Smooth muscle cell (in vitro differentiated cells): ENCODE data around the gene LEMD3. TPM values are rescaled to one million over a fixed set of nuclear protein-coding genes. Genes with fewer than 3 reads are reported as not detected.

ENCODE experiments used
- DNase-seq: peaks from one replicate; lab custom pipeline; 2025; ENCODE audit not compliant: unreplicated experiment; lab: John Stamatoyannopoulos, UW
- H2AFZ ChIP-seq: fragments of 200-600 bp; sonication (generic); 2 replicates; pipeline ENCODE4 v1.6.0; 2016; ENCODE audit warnings: antibody characterized with exemption, low read depth, mild to moderate bottlenecking
- H3F3A ChIP-seq: fragments of 200-600 bp; sonication (generic); 2 replicates; pipeline ENCODE4 v1.6.0; 2017; ENCODE audit warnings: antibody characterized with exemption, low read depth
- H3K27ac ChIP-seq: fragments of 200-600 bp; sonication (generic); 2 replicates; pipeline ENCODE4 v1.5.1; 2016; ENCODE audit warnings: low read depth, mild to moderate bottlenecking
- H3K27me3 ChIP-seq: fragments of 200-600 bp; sonication (generic); 2 replicates; pipeline ENCODE4 v1.6.1; 2016; ENCODE audit warnings: low read depth, mild to moderate bottlenecking
- H3K36me3 ChIP-seq: fragments of 200-600 bp; sonication (generic); 2 replicates; pipeline ENCODE4 v1.5.1; 2016; ENCODE audit warnings: low read depth
- H3K4me1 ChIP-seq: fragments of 200-600 bp; sonication (generic); 2 replicates; pipeline ENCODE4 v1.5.1; 2016; ENCODE audit warnings: low read depth
- H3K4me2 ChIP-seq: fragments of 200-600 bp; sonication (generic); 2 replicates; pipeline ENCODE4 v1.6.0; 2016; ENCODE audit warnings: mild to moderate bottlenecking
- H3K4me3 ChIP-seq: fragments of 200-600 bp; sonication (generic); 2 replicates; pipeline ENCODE4 v1.5.1; 2016; ENCODE audit warnings: mild to moderate bottlenecking
- H3K79me2 ChIP-seq: fragments of 200-600 bp; sonication (generic); 2 replicates; pipeline ENCODE4 v1.6.0; 2016; ENCODE audit warnings: low read depth, mild to moderate bottlenecking
- H3K9ac ChIP-seq: fragments of 200-600 bp; sonication (generic); 2 replicates; pipeline ENCODE4 v1.6.0; 2016; ENCODE audit warnings: low read depth
- H3K9me3 ChIP-seq: fragments of 200-600 bp; sonication (generic); replicated peaks from 2 replicates; pipeline ENCODE4 v1.5.1; 2016; ENCODE audit warnings: low read depth
- H4K20me1 ChIP-seq: fragments of 200-600 bp; sonication (generic); 2 replicates; pipeline ENCODE4 v1.6.0; 2016; ENCODE audit warnings: low read depth
- WGBS: methylation state at CpG from one replicate; pipeline ENCODE4 v1.1.7; 2016; ENCODE audit warnings: low lambda C conversion rate; 5-methylcytosine and 5-hydroxymethylcytosine counted together
- polyA plus RNA-seq: library from polyadenylated mRNA; unstranded; fragments of >200 nt; fragmentation: Nextera tagmentation; extraction: Ambion mirVana; gene quantifications from 2 replicates; pipeline ENCODE4 v1.2.1, GENCODE V29; 2016
- total RNA-seq: library from RNA; depleted of rRNA; stranded (reverse); fragments of >200 nt; gene quantifications from 2 replicates; pipeline ENCODE4 v1.2.3, GENCODE V29; 2014
- TF ChIP-seq, protein P1 (sequence below): fragments of 200-600 bp; sonication (generic); IDR thresholded peaks from 2 replicates; pipeline ENCODE4 v1.5.1; 2017; ENCODE audit warnings: borderline replicate concordance, mild to moderate bottlenecking, antibody characterized with exemption; ENCODE audit not compliant: insufficient read depth, poor library complexity, severe bottlenecking

Gene LEMD3
- total and polyA plus RNA-seq, 2 experiments from 2014 or later: 14.8 to 55.1 TPM

DNA sequence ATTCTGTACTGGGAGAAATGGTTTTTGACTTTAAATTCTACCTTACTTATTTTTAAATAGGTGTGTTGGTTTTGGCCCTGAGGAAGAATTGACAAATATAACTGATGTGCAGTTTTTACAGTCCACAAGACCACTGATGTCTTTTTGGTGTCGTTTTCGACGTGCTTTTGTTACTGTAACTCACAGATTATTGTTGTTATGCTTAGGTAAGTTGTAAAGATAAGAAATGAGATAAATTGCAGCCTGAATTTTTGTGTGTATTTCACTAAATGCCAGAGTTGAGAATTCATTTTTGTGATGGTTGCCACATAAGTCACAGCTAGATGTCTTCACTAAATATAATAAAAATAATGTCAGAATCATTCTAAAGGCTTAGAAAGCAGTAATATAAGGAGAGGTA, 69.2 kb downstream of the LEMD3 start:
- TF ChIP-seq, protein P1, sequence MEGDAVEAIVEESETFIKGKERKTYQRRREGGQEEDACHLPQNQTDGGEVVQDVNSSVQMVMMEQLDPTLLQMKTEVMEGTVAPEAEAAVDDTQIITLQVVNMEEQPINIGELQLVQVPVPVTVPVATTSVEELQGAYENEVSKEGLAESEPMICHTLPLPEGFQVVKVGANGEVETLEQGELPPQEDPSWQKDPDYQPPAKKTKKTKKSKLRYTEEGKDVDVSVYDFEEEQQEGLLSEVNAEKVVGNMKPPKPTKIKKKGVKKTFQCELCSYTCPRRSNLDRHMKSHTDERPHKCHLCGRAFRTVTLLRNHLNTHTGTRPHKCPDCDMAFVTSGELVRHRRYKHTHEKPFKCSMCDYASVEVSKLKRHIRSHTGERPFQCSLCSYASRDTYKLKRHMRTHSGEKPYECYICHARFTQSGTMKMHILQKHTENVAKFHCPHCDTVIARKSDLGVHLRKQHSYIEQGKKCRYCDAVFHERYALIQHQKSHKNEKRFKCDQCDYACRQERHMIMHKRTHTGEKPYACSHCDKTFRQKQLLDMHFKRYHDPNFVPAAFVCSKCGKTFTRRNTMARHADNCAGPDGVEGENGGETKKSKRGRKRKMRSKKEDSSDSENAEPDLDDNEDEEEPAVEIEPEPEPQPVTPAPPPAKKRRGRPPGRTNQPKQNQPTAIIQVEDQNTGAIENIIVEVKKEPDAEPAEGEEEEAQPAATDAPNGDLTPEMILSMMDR: no peak
- Histone ChIP-seq H3K9me3 (no peaks in the 10 kb centered on the region), H2AFZ (no peak overlapping the region), H4K20me1 (peaks cover 21% of the 10 kb centered on the region), H3K79me2 (peaks cover 30% of the 10 kb centered on the region), H3K9ac (no peak overlapping the region), H3K27ac (no peak overlapping the region), H3K4me1 (no peaks in the 10 kb centered on the region), H3K4me3 (no peak overlapping the region), H3K4me2 (no peak overlapping the region), H3F3A (no peaks in the 10 kb centered on the region), H3K27me3 (no peaks in the 10 kb centered on the region), H3K36me3 (peaks cover 31% of the 10 kb centered on the region)
- 64% methylated on average over 3 of the region's 3 CpGs for WGBS
- DNase-seq: no peak

DNA sequence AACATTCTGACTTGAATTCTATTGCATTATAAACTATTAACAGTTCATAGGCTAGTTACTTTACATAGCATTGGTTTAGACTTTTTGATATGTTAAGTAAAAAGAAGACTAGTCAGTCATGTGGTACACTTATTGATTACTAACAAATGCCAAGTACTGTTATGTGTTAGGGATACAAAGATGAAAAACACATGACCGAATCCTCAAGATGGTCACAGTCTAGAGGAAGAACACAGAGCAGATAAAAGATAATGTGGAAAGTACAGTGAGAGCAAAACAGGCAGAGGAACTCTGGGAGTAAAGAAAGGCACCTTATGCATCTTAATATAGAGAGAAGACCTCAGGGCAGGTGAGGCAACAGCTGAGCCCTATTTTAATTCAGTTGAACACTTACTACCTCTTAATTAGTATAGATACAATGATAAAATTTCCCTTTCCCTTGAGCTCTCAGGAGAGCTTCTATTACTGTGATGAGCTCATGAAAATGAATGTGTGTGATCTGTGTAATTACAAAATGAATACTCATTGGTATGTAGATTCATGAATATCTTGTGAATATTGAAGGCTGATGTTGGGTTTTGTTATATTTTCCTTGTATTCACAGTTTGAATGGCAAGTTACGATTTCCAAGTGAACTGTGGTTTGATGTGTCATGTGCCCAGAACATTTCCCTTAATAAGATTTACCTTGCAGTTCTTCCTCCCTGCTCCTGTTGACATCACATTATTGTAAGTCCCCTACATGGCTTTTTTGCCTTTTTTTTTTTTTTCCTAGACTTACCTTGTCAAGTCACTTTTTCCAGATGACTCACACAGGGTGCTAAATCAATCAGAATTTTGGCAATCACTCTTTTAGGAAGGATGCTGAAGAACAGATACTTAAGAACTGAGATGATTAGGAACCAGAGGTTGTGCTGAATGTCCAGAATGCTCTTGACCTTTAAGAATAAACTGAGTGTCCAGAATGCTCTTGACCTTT, 79.6 kb downstream of the LEMD3 start:
- H3K4me2 ChIP-seq: no peak overlapping the region
- H2AFZ ChIP-seq: no peak overlapping the region
- no peaks in the 10 kb centered on the region for H3K27me3 ChIP-seq
- H3K36me3 ChIP-seq: peaks cover 8% of the 10 kb centered on the region
- no peaks in the 10 kb centered on the region for H3K4me1 ChIP-seq
- TF ChIP-seq, protein P1: no peak
- H3K4me3 ChIP-seq: no peak overlapping the region
- H3K79me2 ChIP-seq: no peaks in the 10 kb centered on the region
- no peak for DNase-seq
- H3F3A ChIP-seq: no peaks in the 10 kb centered on the region
- no peak overlapping the region for H3K27ac ChIP-seq
- WGBS: 95% methylated on average over 2 of the region's 2 CpGs
- no peaks in the 10 kb centered on the region for H3K9me3 ChIP-seq
- H3K9ac ChIP-seq: no peak overlapping the region
- H4K20me1 ChIP-seq: no peaks in the 10 kb centered on the region

DNA sequence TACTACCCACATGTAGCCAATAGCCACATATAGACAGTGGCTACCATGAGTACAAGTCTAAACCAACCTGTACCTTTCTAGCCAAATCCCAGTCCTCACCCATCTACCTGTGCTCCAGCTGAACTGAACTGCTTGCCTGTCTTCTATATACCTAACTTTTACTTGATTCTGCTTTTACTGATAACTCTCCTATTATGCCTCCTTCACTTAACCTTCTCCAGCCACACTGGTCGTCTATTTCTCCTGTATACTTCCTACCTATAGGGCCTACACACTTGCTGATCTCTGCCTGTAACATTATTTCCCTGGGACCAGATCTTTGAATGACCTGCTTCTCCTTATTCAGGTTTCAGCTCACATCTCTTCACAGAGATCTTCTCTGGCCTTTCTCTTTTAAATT, 83.1 kb downstream of the LEMD3 start:
- Histone ChIP-seq H3F3A (no peaks in the 10 kb centered on the region), H2AFZ (no peak overlapping the region), H3K4me2 (no peak overlapping the region), H3K27ac (no peak overlapping the region), H3K4me1 (no peaks in the 10 kb centered on the region), H4K20me1 (no peaks in the 10 kb centered on the region), H3K36me3 (no peaks in the 10 kb centered on the region), H3K27me3 (no peaks in the 10 kb centered on the region), H3K4me3 (no peak overlapping the region), H3K79me2 (no peaks in the 10 kb centered on the region), H3K9me3 (no peaks in the 10 kb centered on the region), H3K9ac (no peak overlapping the region)
- WGBS: 77% methylated on average over 1 of the region's 1 CpG
- TF ChIP-seq, protein P1: no peak
- DNase-seq: no peak
